Measurements from ENCODE around the gene CRB3.

- TF ChIP-seq CTCF (IDR thresholded peaks at IDR 0.05 in 4 of 5, conservative IDR thresholded peaks at IDR 0.05 in 1 of 5) (no peak), POLR2A (IDR thresholded peaks at IDR 0.05) (no peak)
These were observed 9.6 kb downstream of the CRB3 start for GRCh38 chr19:6473647-6474046.
